ENCODE measurements around the gene CSTPP1. TPM values are rescaled to one million over a fixed set of nuclear protein-coding genes. Genes with fewer than 3 reads are reported as not detected.

The CSTPP1 gene
- total RNA-seq, 1 donor from 2014 or later, result 29.9 TPM

DNA sequence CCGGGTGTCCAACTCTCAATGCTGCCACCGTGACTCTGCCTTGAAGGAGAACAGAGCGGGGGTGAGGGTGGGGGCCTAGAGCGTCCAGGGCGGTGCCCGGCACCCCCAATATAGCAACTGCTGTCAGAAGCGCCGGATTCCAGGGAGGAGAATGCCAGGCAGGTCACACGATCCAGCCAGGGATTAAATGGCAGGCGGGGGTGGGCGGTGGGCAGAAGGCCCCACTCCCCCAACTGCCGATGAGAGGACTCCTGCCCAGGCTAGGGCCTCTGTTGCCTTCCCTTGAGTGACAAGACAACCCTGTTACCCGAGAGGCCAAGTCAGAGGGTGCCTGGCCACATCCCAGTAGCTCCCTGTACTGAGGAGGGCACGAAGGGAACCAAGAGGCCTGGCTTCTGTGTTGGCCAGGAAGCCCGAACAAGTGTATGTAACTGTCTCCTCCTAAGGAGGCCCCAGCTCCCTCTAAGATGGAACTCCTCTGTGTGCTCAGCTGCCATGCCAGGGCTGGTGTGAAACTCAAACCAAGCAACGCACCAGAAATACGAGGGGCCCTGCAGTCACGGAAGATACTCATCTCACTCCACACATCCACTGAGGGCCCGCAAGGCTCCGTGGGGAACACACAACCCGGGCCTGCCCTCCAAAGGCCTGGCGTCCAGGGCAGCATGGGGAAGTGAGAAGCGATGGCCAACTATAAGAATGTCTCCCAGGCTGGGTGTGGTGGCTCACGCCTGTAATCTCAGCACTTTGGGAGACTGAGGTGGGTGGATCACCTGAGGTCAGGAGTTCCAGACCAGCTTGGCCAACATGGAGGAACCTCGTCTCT, 246.7 kb downstream of the CSTPP1 start:
- Mint-ChIP-seq H3K36me3 (ENCODE audit: low read depth) (no peaks in the 10 kb centered on the region), H3K4me3 (no peak overlapping the region), H3K9me3 (no peaks in the 10 kb centered on the region), H3K27ac (no peak overlapping the region), H3K27me3 (peaks cover 9% of the 10 kb centered on the region), H3K4me1 (peaks cover 15% of the 10 kb centered on the region)
- intact Hi-C loops (cut with micrococcal nuclease), result no loop called here
- DNase-seq (no peak), ATAC-seq (ENCODE audit: low read depth) (no peak)
- ChIA-PET CTCF (no interaction called here), POLR2A (no interaction called here)
- no peak for TF ChIP-seq CTCF (IDR thresholded peaks at IDR 0.05)

- no peak for ATAC-seq (ENCODE audit: low read depth)
- Mint-ChIP-seq H3K4me3 (no peak overlapping the region), H3K27me3 (peaks cover 9% of the 10 kb centered on the region)
Measured at GRCh38 chr11:47183969-47184368, 247.4 kb downstream of the CSTPP1 start.

DNA sequence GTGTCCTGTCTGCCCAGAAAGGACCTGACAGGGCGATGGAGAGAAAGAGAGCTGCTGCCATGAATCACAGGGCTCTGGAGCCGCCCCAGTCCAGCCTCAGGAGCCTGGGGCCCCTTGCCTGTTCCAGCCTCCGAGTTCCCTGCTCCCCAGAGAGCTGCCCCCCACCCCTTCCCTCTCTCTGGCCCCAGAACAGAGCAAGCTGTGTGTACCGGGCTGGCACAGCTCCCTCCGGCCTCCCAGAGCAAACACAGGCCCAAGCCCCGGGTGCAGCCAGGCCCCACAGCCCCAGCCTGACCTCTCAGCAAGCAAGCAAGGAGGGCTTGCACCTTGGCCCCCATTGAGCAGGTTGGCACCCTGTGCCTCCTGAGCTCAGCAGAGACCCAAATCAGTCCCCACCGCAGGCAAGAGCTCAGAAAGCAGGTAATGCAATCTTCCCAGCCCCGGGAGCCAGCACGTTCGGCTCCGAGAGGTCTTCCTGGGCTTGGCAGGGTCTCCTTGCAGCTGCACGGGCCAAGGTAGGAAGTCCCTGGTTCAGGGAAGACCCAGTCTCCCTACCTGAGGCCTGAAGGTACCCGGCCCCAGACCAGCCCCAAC, 248.2 kb downstream of the CSTPP1 start:
- no peak for TF ChIP-seq CTCF (IDR thresholded peaks at IDR 0.05)
- Mint-ChIP-seq H3K9me3 (no peaks in the 10 kb centered on the region), H3K4me3 (no peak overlapping the region), H3K4me1 (peaks cover 9% of the 10 kb centered on the region), H3K27me3 (peaks cover 9% of the 10 kb centered on the region), H3K36me3 (ENCODE audit: low read depth) (no peaks in the 10 kb centered on the region), H3K27ac (no peak overlapping the region)
- DNase-seq, result no peak
- ATAC-seq (ENCODE audit: low read depth), result no peak
- CTCF ChIA-PET, result interaction anchor here (0.8 to 1.0 kb wide), 2 partner anchors 32 to 74 kb away, joined by 4 read pairs; no protein-coding TSS in a partner anchor
- intact Hi-C loops (cut with micrococcal nuclease), result no loop called here
- POLR2A ChIA-PET, result interaction anchor here (0.5 to 2.1 kb wide), 4 partner anchors 16 to 187 kb away, joined by 3 to 16 read pairs (median 4); partner anchors contain the start of gene DDB2

More at GRCh38 chr11:47183969-47184368, 247.4 kb downstream of the CSTPP1 start:
- TF ChIP-seq CTCF (IDR thresholded peaks at IDR 0.05), result no peak
- H3K36me3 Mint-ChIP-seq (ENCODE audit: low read depth), result no peaks in the 10 kb centered on the region
- intact Hi-C loops (cut with micrococcal nuclease), result no loop called here
- no peak for DNase-seq
- POLR2A ChIA-PET, result interaction anchor here (0.7 to 2.1 kb wide), 2 partner anchors 31 to 65 kb away, joined by 4 to 16 read pairs; partner anchors contain the start of genes ACP2 and DDB2
- H3K4me1 Mint-ChIP-seq, result peaks cover 14% of the 10 kb centered on the region
- H3K9me3 Mint-ChIP-seq, result no peaks in the 10 kb centered on the region
- CTCF ChIA-PET, result no interaction called here
- H3K27ac Mint-ChIP-seq, result no peak overlapping the region

- POLR2A ChIA-PET, result interaction anchor here (0.5 to 2.1 kb wide), 5 partner anchors 15 to 186 kb away, joined by 3 to 16 read pairs (median 4); partner anchors contain the start of genes DDB2 and MADD
- intact Hi-C loops (cut with micrococcal nuclease), result loop anchor here (1.0 kb wide), 2 partner anchors 8 to 29 kb away; partner anchors contain the start of gene DDB2
- no peak overlapping the region for H3K27ac Mint-ChIP-seq
- H3K27me3 Mint-ChIP-seq, result peaks cover 11% of the 10 kb centered on the region
- peaks cover 9% of the 10 kb centered on the region for H3K4me1 Mint-ChIP-seq
- no peak for TF ChIP-seq CTCF (IDR thresholded peaks at IDR 0.05)
- ATAC-seq (ENCODE audit: low read depth) (no peak), DNase-seq (no peak)
- no peaks in the 10 kb centered on the region for H3K36me3 Mint-ChIP-seq (ENCODE audit: low read depth)
- H3K4me3 Mint-ChIP-seq, result peak overlapping the region; percentile 48
- H3K9me3 Mint-ChIP-seq, result no peaks in the 10 kb centered on the region
- CTCF ChIA-PET, result interaction anchor here (0.8 to 1.0 kb wide), 2 partner anchors 33 to 74 kb away, joined by 4 read pairs; no protein-coding TSS in a partner anchor
Measured at GRCh38 chr11:47185305-47186075, 248.9 kb downstream of the CSTPP1 start.
